ENCODE results near the gene SELENBP1.

The SELENBP1 gene

GRCh38 chr1:151325646-151326429 lies 46.7 kb downstream of the SELENBP1 start:
- no peak for TF ChIP-seq REST (IDR thresholded peaks at IDR 0.05; ENCODE audit: low read depth)

- TF ChIP-seq REST (IDR thresholded peaks at IDR 0.05; ENCODE audit: low read depth) (no peak), YY1 (IDR thresholded peaks at IDR 0.05; ENCODE audit: low read depth) (no peak), RAD21 (IDR thresholded peaks at IDR 0.05; ENCODE audit: low read depth) (no peak), USF1 (IDR thresholded peaks at IDR 0.05) (no peak), EGR1 (IDR thresholded peaks at IDR 0.05) (no peak), TAF1 (IDR thresholded peaks at IDR 0.05; ENCODE audit: low read depth) (no peak), ZBTB7A (IDR thresholded peaks at IDR 0.05; ENCODE audit: low read depth) (no peak), CEBPB (IDR thresholded peaks at IDR 0.05) (no peak), CREB1 (IDR thresholded peaks at IDR 0.05; ENCODE audit: low read depth) (no peak), FOXM1 (IDR thresholded peaks at IDR 0.05; ENCODE audit: borderline replicate concordance, low read depth) (no peak), TCF12 (IDR thresholded peaks at IDR 0.05; ENCODE audit: low read depth) (no peak), NFIC (IDR thresholded peaks at IDR 0.05) (no peak), TEAD4 (IDR thresholded peaks at IDR 0.05) (no peak), EP300 (IDR thresholded peaks at IDR 0.05; ENCODE audit: borderline replicate concordance) (no peak), MAX (IDR thresholded peaks at IDR 0.05) (no peak)
Observed at GRCh38 chr1:151325231-151325630, 47.3 kb downstream of the SELENBP1 start.

- TF ChIP-seq CREB1 (IDR thresholded peaks at IDR 0.05; ENCODE audit: low read depth) (no peak), EP300 (IDR thresholded peaks at IDR 0.05; ENCODE audit: borderline replicate concordance) (no peak), TEAD4 (IDR thresholded peaks at IDR 0.05) (no peak), NFIC (IDR thresholded peaks at IDR 0.05) (no peak), MAX (IDR thresholded peaks at IDR 0.05) (no peak), REST (IDR thresholded peaks at IDR 0.05; ENCODE audit: low read depth) (no peak), FOXM1 (IDR thresholded peaks at IDR 0.05; ENCODE audit: borderline replicate concordance, low read depth) (no peak), YY1 (IDR thresholded peaks at IDR 0.05; ENCODE audit: low read depth) (no peak), TAF1 (IDR thresholded peaks at IDR 0.05; ENCODE audit: low read depth) (no peak), EGR1 (IDR thresholded peaks at IDR 0.05) (no peak), USF1 (IDR thresholded peaks at IDR 0.05) (no peak)
Observed at GRCh38 chr1:151324390-151324930, 48.0 kb downstream of the SELENBP1 start.

GRCh38 chr1:151318975-151319374 lies 53.5 kb downstream of the SELENBP1 start:
- no peak for TF ChIP-seq YY1 (IDR thresholded peaks at IDR 0.05; ENCODE audit: low read depth)
- TF ChIP-seq CEBPB (IDR thresholded peaks at IDR 0.05): no peak
- TF ChIP-seq RAD21 (IDR thresholded peaks at IDR 0.05; ENCODE audit: low read depth): no peak
- TF ChIP-seq USF1 (IDR thresholded peaks at IDR 0.05): no peak
